Epithelial cell of esophagus (primary cell): ENCODE measurements around the gene XCR1.
A peak's percentile ranks its signal among the peaks of the same experiment; 100 is the strongest.

Experiments used
- DNase-seq: peaks from one replicate; pipeline ENCODE4 v3.0.0; 2010; ENCODE audit warnings: low read depth
- H3K4me3 ChIP-seq: 2 replicates; pipeline ENCODE4 v1.5.1; 2011; ENCODE audit warnings: mild to moderate bottlenecking, low read length, control low read depth
- CTCF ChIP-seq: IDR thresholded peaks from 2 replicates; pipeline ENCODE4 v1.5.1; 2011; ENCODE audit warnings: low read depth, mild to moderate bottlenecking, low read length, control low read depth, inconsistent platforms; ENCODE audit not compliant: insufficient read depth; ENCODE audit errors: missing control alignments

XCR1 gene

GRCh38 chr3:46027021-46027705 is at the start of gene XCR1:
TSS of gene XCR1 (minus strand) at chr3:46027483. CDS start at chr3:46021947, 5,536 bp downstream.
- TF ChIP-seq CTCF: no peak
- H3K4me3 ChIP-seq: no peak within 1 kb of the TSS
- no peak for DNase-seq

- no peak for DNase-seq
- peak; percentile 19 for TF ChIP-seq CTCF
- H3K4me3 ChIP-seq: no peak overlapping the region
Observed at GRCh38 chr3:46076606-46077005, 49.3 kb upstream of the XCR1 start.

- H3K4me3 ChIP-seq: no peak overlapping the region
- no peak for DNase-seq
- TF ChIP-seq CTCF: no peak
Observed at GRCh38 chr3:46075816-46076215, 48.5 kb upstream of the XCR1 start.

DNA sequence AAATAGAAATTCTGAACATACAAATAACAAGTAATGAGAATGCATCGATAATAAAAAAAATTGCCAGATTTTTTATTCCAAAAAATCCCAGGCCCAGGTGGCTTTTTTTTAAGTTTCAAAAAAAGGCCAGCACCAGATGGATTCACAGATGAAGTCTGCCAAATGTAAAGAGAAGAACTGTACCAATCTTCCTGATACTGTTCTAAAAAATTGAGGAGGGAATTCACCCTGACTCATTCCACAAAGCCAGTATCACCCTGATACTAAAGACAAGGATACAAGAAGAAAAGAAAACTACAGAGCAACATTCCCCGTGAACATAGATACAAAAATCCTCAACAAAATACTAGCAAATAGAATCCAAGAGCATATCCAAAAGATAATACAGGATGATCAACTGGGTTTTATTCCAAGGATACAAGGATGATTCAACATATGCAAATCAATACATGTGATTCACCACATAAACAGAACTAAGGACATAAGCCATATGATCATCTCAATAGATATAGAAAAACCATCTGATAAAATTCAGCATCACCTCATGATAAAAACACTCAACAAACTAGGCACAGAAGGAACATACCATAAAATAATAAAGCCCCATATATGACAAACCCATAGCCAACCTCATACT is 44.1 kb upstream of the XCR1 start:
- DNase-seq: no peak
- TF ChIP-seq CTCF: no peak
- H3K4me3 ChIP-seq: no peak overlapping the region

DNA sequence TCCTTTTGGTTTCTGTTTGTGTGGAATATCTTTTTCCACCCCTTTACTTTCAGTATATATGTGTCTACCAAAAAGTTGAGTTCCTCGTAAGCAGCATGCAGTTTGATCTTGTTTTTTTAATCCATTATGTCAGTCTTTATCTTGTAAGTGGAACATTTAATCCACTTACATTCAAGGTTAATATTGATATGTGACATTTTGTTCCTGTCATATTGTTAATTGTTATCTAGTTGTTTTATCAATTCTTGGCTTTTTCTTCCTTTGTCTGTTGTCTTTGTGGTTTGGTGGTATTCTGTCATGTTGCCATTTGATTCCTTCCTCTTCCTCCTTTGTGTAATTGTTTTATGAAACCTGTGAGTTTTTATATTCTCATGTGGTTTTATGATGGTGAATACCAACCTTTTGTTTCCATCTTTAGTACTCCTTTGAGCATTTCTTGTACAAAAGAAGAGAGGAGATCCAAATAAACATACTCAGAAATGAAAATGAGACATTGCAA is 43.4 kb upstream of the XCR1 start:
- no peak overlapping the region for H3K4me3 ChIP-seq
- DNase-seq: no peak
- no peak for TF ChIP-seq CTCF

DNA sequence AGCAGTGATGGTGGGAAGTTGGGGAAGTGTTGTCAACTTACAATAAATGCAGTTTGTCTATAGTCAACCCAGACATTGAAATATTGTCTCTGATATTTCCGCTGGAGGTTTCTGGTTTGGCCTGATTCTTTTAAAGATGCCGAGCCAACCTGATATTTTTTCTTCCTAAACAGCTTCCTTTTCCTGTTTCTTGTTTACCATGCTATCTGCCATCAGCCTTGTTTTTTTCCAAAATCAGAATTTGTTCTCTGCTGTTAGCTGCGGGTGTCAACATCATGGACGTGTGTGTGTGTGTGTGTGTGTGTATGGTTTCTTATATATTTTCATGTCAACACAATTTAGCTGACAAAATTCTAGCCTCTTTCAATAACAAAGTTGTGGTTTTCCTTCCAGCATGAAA is 41.2 kb upstream of the XCR1 start:
- TF ChIP-seq CTCF: no peak
- no peak for DNase-seq
- no peak overlapping the region for H3K4me3 ChIP-seq

DNA sequence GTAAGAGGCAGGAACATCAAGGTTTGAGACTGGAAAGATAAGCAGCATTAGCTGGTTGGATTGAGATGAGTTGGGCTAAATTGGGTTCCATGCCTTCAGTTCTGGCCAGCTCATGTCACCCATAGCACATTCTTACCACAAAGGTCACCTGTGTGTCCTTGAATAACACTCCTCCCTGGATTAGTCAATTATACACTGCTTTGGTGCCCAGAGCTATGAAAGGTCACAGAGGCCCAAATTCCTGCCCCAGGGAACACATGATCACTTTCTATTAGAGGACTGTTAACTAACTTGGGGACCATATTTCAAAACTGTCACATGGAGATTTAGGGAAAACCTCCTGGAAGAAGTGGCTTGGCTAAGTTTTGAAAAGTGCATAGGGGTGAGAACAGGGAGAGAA is 40.1 kb upstream of the XCR1 start:
- TF ChIP-seq CTCF: no peak

More for the DNA sequence above, 40.1 kb upstream of the XCR1 start:
- no peak overlapping the region for H3K4me3 ChIP-seq
- DNase-seq: no peak
